Nephron (organoid): Measurements from ENCODE around the gene POP5.
A peak's percentile ranks its signal among the peaks of the same experiment; 100 is the strongest.

Source experiments
- H3K27ac Mint-ChIP-seq, 3 experiments: 2 replicates each; pipeline ENCODE4 v1.8.0; 2020; ENCODE audit warnings: mixed read lengths in 3 of 3, mild to moderate bottlenecking in 2 of 3, moderate library complexity in 1 of 3
- H3K27me3 Mint-ChIP-seq: 2 replicates; pipeline ENCODE4 v1.8.0; 2021; ENCODE audit warnings: low read depth, mild to moderate bottlenecking, moderate library complexity, mixed read lengths
- H3K36me3 Mint-ChIP-seq: 2 replicates; pipeline ENCODE4 v1.8.0; 2020; ENCODE audit warnings: low read depth, mixed read lengths
- H3K4me1 Mint-ChIP-seq: 2 replicates; pipeline ENCODE4 v1.8.0; 2020; ENCODE audit warnings: mixed read lengths
- H3K4me3 Mint-ChIP-seq, 3 experiments: 2 replicates each; pipeline ENCODE4 v1.8.0; 2020; ENCODE audit warnings: mild to moderate bottlenecking in 3 of 3, mixed read lengths in 3 of 3, moderate library complexity in 2 of 3
- H3K9me3 Mint-ChIP-seq: 2 replicates; pipeline ENCODE4 v1.8.0; 2020; ENCODE audit warnings: mixed read lengths
- CTCF ChIP-seq, 3 experiments: fragments of 200-600 bp; sonication (generic); IDR thresholded peaks; one replicate each; pipeline ENCODE4 v1.5.0; 2021; ENCODE audit warnings: antibody characterized with exemption in 3 of 3; ENCODE audit not compliant: unreplicated experiment in 3 of 3

Gene POP5

GRCh38 chr12:120583478-120584030, 2.4 kb upstream of the POP5 start:
- no peaks in the 10 kb centered on the region for H3K9me3 Mint-ChIP-seq
- H3K27me3 Mint-ChIP-seq: peaks cover 52% of the 10 kb centered on the region
- peaks cover 18% of the 10 kb centered on the region for H3K36me3 Mint-ChIP-seq
- H3K4me3 Mint-ChIP-seq: peak overlapping the region; percentile 55 to 75 (median 71)
- TF ChIP-seq CTCF (IDR thresholded peaks at IDR 0.05; ENCODE audit: unreplicated experiment in 3 of 3): peak; percentile 88 to 91 (median 89)
- peak overlapping the region in 2 of 3 experiments; percentile 23 to 40 for H3K27ac Mint-ChIP-seq
- H3K4me1 Mint-ChIP-seq: peaks cover 27% of the 10 kb centered on the region

- H3K27me3 Mint-ChIP-seq: peaks cover 44% of the 10 kb centered on the region
- peaks cover 31% of the 10 kb centered on the region for H3K36me3 Mint-ChIP-seq
- peak overlapping the region; percentile 96 to 100 (median 98) for H3K4me3 Mint-ChIP-seq
- TF ChIP-seq CTCF (IDR thresholded peaks at IDR 0.05; ENCODE audit: unreplicated experiment in 3 of 3): no peak
- H3K9me3 Mint-ChIP-seq: no peaks in the 10 kb centered on the region
- peak overlapping the region in 1 of 3 experiments; percentile 82 for H3K27ac Mint-ChIP-seq
- H3K4me1 Mint-ChIP-seq: peaks cover 27% of the 10 kb centered on the region
These were observed 796 bp upstream of the POP5 start for GRCh38 chr12:120581998-120582397.

GRCh38 chr12:120579179-120579578, 2.0 kb downstream of the POP5 start:
- peaks cover 54% of the 10 kb centered on the region for H3K36me3 Mint-ChIP-seq
- peak overlapping the region; percentile 74 to 100 (median 98) for H3K4me3 Mint-ChIP-seq
- no peak overlapping the region for H3K27ac Mint-ChIP-seq
- peaks cover 19% of the 10 kb centered on the region for H3K27me3 Mint-ChIP-seq
- TF ChIP-seq CTCF (IDR thresholded peaks at IDR 0.05; ENCODE audit: unreplicated experiment in 3 of 3): no peak
- peaks cover 27% of the 10 kb centered on the region for H3K4me1 Mint-ChIP-seq
- H3K9me3 Mint-ChIP-seq: no peaks in the 10 kb centered on the region

GRCh38 chr12:120574106-120574505, 7.1 kb downstream of the POP5 start:
- TF ChIP-seq CTCF (IDR thresholded peaks at IDR 0.05; ENCODE audit: unreplicated experiment in 3 of 3): no peak
- Mint-ChIP-seq H3K9me3 (no peaks in the 10 kb centered on the region), H3K4me3 (no peak overlapping the region), H3K27me3 (no peaks in the 10 kb centered on the region), H3K27ac (no peak overlapping the region), H3K36me3 (peaks cover 83% of the 10 kb centered on the region), H3K4me1 (no peaks in the 10 kb centered on the region)

- Mint-ChIP-seq H3K36me3 (peaks cover 84% of the 10 kb centered on the region), H3K27ac (no peak overlapping the region), H3K27me3 (no peaks in the 10 kb centered on the region)
These were observed 7.6 kb downstream of the POP5 start for GRCh38 chr12:120573560-120573959.

More at GRCh38 chr12:120573560-120573959, 7.6 kb downstream of the POP5 start:
- Mint-ChIP-seq H3K4me1 (no peaks in the 10 kb centered on the region), H3K4me3 (no peak overlapping the region), H3K9me3 (no peaks in the 10 kb centered on the region)
- TF ChIP-seq CTCF (IDR thresholded peaks at IDR 0.05; ENCODE audit: unreplicated experiment in 3 of 3): no peak
